RWPE2 (cell line): Measurements from ENCODE around the gene KRT33A.

ENCODE experiments used
- ATAC-seq: fragments of 200-7000 bp; cut with Tn5 transposase; 3 replicates; pipeline ENCODE4 v1.9.1; 2021; ENCODE audit warnings: low read depth
- DNase-seq: peaks from one replicate; pipeline ENCODE4 v3.0.0-alpha.2; 2020; ENCODE audit warnings: low spot score
- H3K27ac ChIP-seq: fragments of 450-650 bp; 2 replicates; pipeline ENCODE4 v1.5.1; 2017; ENCODE audit warnings: mild to moderate bottlenecking; ENCODE audit not compliant: poor library complexity, severe bottlenecking
- H3K27me3 ChIP-seq: fragments of 250-450 bp; sonication (Bioruptor Pico); 2 replicates; pipeline ENCODE4 v1.5.1; 2021; ENCODE audit warnings: mild to moderate bottlenecking, moderate library complexity; ENCODE audit not compliant: insufficient read depth, poor library complexity, severe bottlenecking
- H3K36me3 ChIP-seq: fragments of 250-450 bp; sonication (Bioruptor Pico); 2 replicates; pipeline ENCODE4 v1.5.1; 2020; ENCODE audit warnings: low read depth, mild to moderate bottlenecking, moderate library complexity
- H3K4me1 ChIP-seq: fragments of 250-450 bp; sonication (Bioruptor Pico); 2 replicates; pipeline ENCODE4 v1.5.1; 2021; ENCODE audit warnings: mild to moderate bottlenecking, moderate library complexity; ENCODE audit not compliant: insufficient read depth, poor library complexity, severe bottlenecking
- H3K4me3 ChIP-seq: fragments of 250-450 bp; sonication (Bioruptor Pico); 2 replicates; pipeline ENCODE4 v1.5.1; 2021; ENCODE audit warnings: mild to moderate bottlenecking, moderate library complexity; ENCODE audit not compliant: severe bottlenecking
- H3K9me3 ChIP-seq: fragments of 250-450 bp; sonication (Bioruptor Pico); 2 replicates; pipeline ENCODE4 v1.5.1; 2021; ENCODE audit warnings: mild to moderate bottlenecking, moderate library complexity; ENCODE audit not compliant: severe bottlenecking
- CTCF ChIP-seq: fragments of 450-650 bp; IDR thresholded peaks from one replicate; pipeline ENCODE4 v1.5.1; 2017; ENCODE audit warnings: mild to moderate bottlenecking, moderate library complexity; ENCODE audit not compliant: poor library complexity, severe bottlenecking

Gene KRT33A

DNA sequence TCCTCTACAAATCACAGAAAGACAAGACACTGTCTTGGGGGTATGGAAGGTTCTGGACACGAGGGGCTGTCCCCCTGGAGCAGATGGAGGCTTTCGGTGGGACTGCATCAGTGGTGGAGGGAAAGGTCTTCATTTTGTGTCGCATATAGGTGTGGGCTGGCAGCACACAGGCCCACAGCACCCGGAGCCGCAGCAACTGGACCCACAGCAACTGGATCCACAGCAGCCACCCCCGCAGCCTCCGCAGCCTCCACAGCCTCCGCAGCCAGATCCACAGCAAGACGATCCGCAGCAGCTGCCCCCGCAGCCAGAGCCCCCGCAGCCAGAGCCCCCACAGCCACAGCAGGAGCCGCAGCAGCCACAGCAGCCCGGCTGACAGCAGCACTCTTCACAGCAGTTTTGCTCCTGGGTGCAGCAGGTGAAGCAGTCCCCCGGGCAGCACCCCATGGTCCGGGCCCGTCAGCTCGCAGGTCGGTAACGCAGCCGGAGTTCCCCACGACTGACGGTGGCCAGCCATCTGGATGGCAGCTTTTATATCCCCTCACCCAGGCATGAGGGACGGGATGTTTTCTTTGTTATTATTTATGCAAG, 35.3 kb downstream of the KRT33A start, which contains the start of gene KRTAP17-1:
Gene KRTAP17-1, minus strand, starts transcription at position 507 of the 591 bp plus-strand sequence. Its CDS starts 60 bp downstream, at position 447.
- ATAC-seq = no peak
- H3K4me1 ChIP-seq = peaks cover 4% of the 10 kb centered on the region
- H3K9me3 ChIP-seq = peaks cover 6% of the 10 kb centered on the region
- no peak within 1 kb of the TSS for H3K27ac ChIP-seq
- TF ChIP-seq CTCF = no peak
- no peaks in the 10 kb centered on the region for H3K27me3 ChIP-seq
- DNase-seq = no peak
- no peak within 1 kb of the TSS for H3K4me3 ChIP-seq
- H3K36me3 ChIP-seq = no peaks in the 10 kb centered on the region

- no peak for TF ChIP-seq CTCF
- Histone ChIP-seq H3K27me3 (no peaks in the 10 kb centered on the region), H3K4me1 (no peaks in the 10 kb centered on the region), H3K36me3 (no peaks in the 10 kb centered on the region), H3K27ac (no peak overlapping the region), H3K9me3 (no peaks in the 10 kb centered on the region), H3K4me3 (no peak overlapping the region)
- ATAC-seq (no peak), DNase-seq (no peak)
Observed at GRCh38 chr17:41311111-41311510, 39.5 kb downstream of the KRT33A start.

GRCh38 chr17:41308918-41309359, 41.7 kb downstream of the KRT33A start, which contains the start of gene KRTAP16-1:
Gene KRTAP16-1, minus strand, starts transcription at chr17:41309309. Its CDS starts 56 bp downstream, at chr17:41309253.
- H3K27ac ChIP-seq = no peak within 1 kb of the TSS
- H3K27me3 ChIP-seq = no peaks in the 10 kb centered on the region
- H3K4me1 ChIP-seq = no peaks in the 10 kb centered on the region
- DNase-seq (no peak), ATAC-seq (no peak)
- no peak within 1 kb of the TSS for H3K4me3 ChIP-seq
- TF ChIP-seq CTCF = no peak
- H3K9me3 ChIP-seq = no peaks in the 10 kb centered on the region
- no peaks in the 10 kb centered on the region for H3K36me3 ChIP-seq

GRCh38 chr17:41308251-41308917, 42.2 kb downstream of the KRT33A start:
- Histone ChIP-seq H3K27ac (no peak overlapping the region), H3K4me3 (no peak overlapping the region), H3K4me1 (no peaks in the 10 kb centered on the region), H3K27me3 (no peaks in the 10 kb centered on the region), H3K9me3 (no peaks in the 10 kb centered on the region), H3K36me3 (no peaks in the 10 kb centered on the region)
- no peak for ATAC-seq
- no peak for TF ChIP-seq CTCF
- no peak for DNase-seq

DNA sequence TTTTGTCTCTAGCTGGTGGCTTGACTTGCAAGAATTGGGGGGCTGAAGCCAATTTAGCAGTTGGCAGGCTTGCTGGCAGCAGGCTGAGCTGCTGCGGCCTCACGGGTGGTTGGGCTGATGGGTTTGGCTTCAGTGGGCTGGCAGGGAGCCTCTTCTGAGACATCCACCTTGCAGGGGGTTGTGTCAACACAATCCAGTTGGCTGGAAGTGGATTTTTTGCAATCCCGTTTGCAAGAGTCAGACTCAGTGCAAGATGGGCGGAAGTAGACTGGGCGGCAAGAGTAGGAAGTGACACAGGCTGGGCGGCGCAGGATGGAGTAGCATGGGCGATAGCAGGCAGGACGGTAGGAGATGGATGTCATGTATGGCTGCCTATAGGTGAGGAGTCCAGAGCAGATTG, 43.0 kb downstream of the KRT33A start:
- Histone ChIP-seq H3K27ac (no peak overlapping the region), H3K36me3 (no peaks in the 10 kb centered on the region), H3K4me3 (no peak overlapping the region), H3K9me3 (no peaks in the 10 kb centered on the region), H3K27me3 (no peaks in the 10 kb centered on the region), H3K4me1 (no peaks in the 10 kb centered on the region)
- TF ChIP-seq CTCF = no peak
- no peak for DNase-seq
- no peak for ATAC-seq
